CD4-positive, alpha-beta memory T cell (primary cell): ENCODE measurements around the gene OR14A2. TPM values are rescaled to one million over a fixed set of nuclear protein-coding genes. Genes with fewer than 3 reads are reported as not detected.

Experiments used
- polyA plus RNA-seq, 2 donors: library from polyadenylated mRNA; unstranded; fragments of 300-500 nt; fragmentation: Illumina TruSeq; gene quantifications; one replicate each; pipeline ENCODE4 v1.2.3, GENCODE V29; 2021
- total RNA-seq, 2 experiments: library from RNA; stranded (reverse); gene quantifications; one replicate each; pipeline ENCODE4 v1.2.3, GENCODE V29; 2021

The OR14A2 gene
- total and polyA plus RNA-seq, 4 experiments from 2014 or later = not detected

Other genes starting within 250 kb of the OR14A2 start
- not detected for gene OR2C3, start 211.7 kb downstream of the OR14A2 start, total RNA-seq
- not detected for gene OR2C3, start 211.7 kb downstream of the OR14A2 start, polyA plus RNA-seq
- gene GCSAML, start 199.0 kb downstream of the OR14A2 start, total RNA-seq = not detected
- gene GCSAML, start 199.0 kb downstream of the OR14A2 start, polyA plus RNA-seq = not detected
- gene OR2G2, start 159.8 kb downstream of the OR14A2 start, total RNA-seq = not detected
- not detected for gene OR2G2, start 159.8 kb downstream of the OR14A2 start, polyA plus RNA-seq
- gene OR2G3, start 142.6 kb downstream of the OR14A2 start, total RNA-seq = not detected
- not detected for gene OR2G3, start 142.6 kb downstream of the OR14A2 start, polyA plus RNA-seq
- gene OR13G1, start 68.4 kb downstream of the OR14A2 start, total RNA-seq = not detected
- not detected for gene OR13G1, start 68.4 kb downstream of the OR14A2 start, polyA plus RNA-seq
- not detected for gene OR6F1, start 31.5 kb downstream of the OR14A2 start, total RNA-seq
- gene OR6F1, start 31.5 kb downstream of the OR14A2 start, polyA plus RNA-seq = not detected
- not detected for gene OR14K1, start 9.5 kb downstream of the OR14A2 start, total RNA-seq
- not detected for gene OR14K1, start 9.5 kb downstream of the OR14A2 start, polyA plus RNA-seq
- gene OR1C1, start 12.4 kb upstream of the OR14A2 start, total RNA-seq = not detected
- not detected for gene OR1C1, start 12.4 kb upstream of the OR14A2 start, polyA plus RNA-seq
- gene OR14A16, start 76.0 kb upstream of the OR14A2 start, total RNA-seq = not detected
- not detected for gene OR14A16, start 76.0 kb upstream of the OR14A2 start, polyA plus RNA-seq
- not detected for gene OR11L1, start 93.8 kb upstream of the OR14A2 start, total RNA-seq
- gene OR11L1, start 93.8 kb upstream of the OR14A2 start, polyA plus RNA-seq = not detected
- under 1 TPM in 1 of 2 experiments, not detected in 1; 0.23 TPM for gene TRIM58, start 109.0 kb upstream of the OR14A2 start, total RNA-seq
- gene TRIM58, start 109.0 kb upstream of the OR14A2 start, polyA plus RNA-seq = under 1 TPM; 0.24 to 0.52 TPM
- not detected for gene OR2W3, start 147.4 kb upstream of the OR14A2 start, total RNA-seq
- not detected for gene OR2W3, start 147.4 kb upstream of the OR14A2 start, polyA plus RNA-seq
- gene OR2T8, start 172.1 kb upstream of the OR14A2 start, total RNA-seq = not detected
- not detected for gene OR2T8, start 172.1 kb upstream of the OR14A2 start, polyA plus RNA-seq
- not detected for gene OR2AJ1, start 176.7 kb upstream of the OR14A2 start, total RNA-seq
- not detected for gene OR2AJ1, start 176.7 kb upstream of the OR14A2 start, polyA plus RNA-seq
- under 1 TPM; 0.69 to 0.73 TPM for gene OR2L8, start 200.7 kb upstream of the OR14A2 start, total RNA-seq
- gene OR2L8, start 200.7 kb upstream of the OR14A2 start, polyA plus RNA-seq = not detected
- under 1 TPM in 1 of 2 experiments, not detected in 1; 0.35 TPM for gene OR2AK2, start 217.1 kb upstream of the OR14A2 start, total RNA-seq
- not detected for gene OR2AK2, start 217.1 kb upstream of the OR14A2 start, polyA plus RNA-seq